K562 (cell line): ENCODE data around the gene KCNN3. TPM values are rescaled to one million over a fixed set of nuclear protein-coding genes. Genes with fewer than 3 reads are reported as not detected.

Experiments
- CREB1 ChIP-seq, 2 experiments: sonication (generic) in 1 of 2; formaldehyde crosslinking in 1 of 2; IDR thresholded peaks; 2 replicates each; pipeline versions ENCODE4 v1.6.1 to v1.8.0; 2012 to 2022; ENCODE audit warnings: inconsistent platforms in 1 of 2, mild to moderate bottlenecking in 1 of 2, missing genetic modification reagents in 1 of 2, moderate library complexity in 1 of 2
- ELF4 ChIP-seq: fragments of 450-650 bp; formaldehyde crosslinking; IDR thresholded peaks from 2 replicates; pipeline ENCODE4 v1.4.0; 2022; ENCODE audit warnings: missing genetic modification characterization
- EP300 ChIP-seq: IDR thresholded peaks from 2 replicates; pipeline ENCODE4 v1.6.1; 2012; ENCODE audit warnings: low read length, improper control_type of control experiment
- FOXM1 ChIP-seq, 2 experiments: fragments of 450-650 bp in 1 of 2; sonication (generic) in 1 of 2; formaldehyde crosslinking in 1 of 2; IDR thresholded peaks; 2 replicates each; pipeline versions ENCODE4 v1.6.1 to v1.9.0; 2017 to 2022; ENCODE audit warnings: low read depth in 2 of 2, mild to moderate bottlenecking in 2 of 2, missing genetic modification reagents in 1 of 2, moderate library complexity in 1 of 2
- KAT2B ChIP-seq: IDR thresholded peaks from one replicate; pipeline ENCODE4 v1.6.1; 2012; ENCODE audit warnings: low read depth, mild to moderate bottlenecking, control low read depth, inconsistent platforms, low read length, moderate library complexity
- KAT7 ChIP-seq: sonication (generic); formaldehyde crosslinking; IDR thresholded peaks from 2 replicates; pipeline ENCODE4 v1.8.0; 2022; ENCODE audit warnings: missing genetic modification reagents, mild to moderate bottlenecking, borderline replicate concordance
- MYNN ChIP-seq, 2 experiments: sonication (generic); formaldehyde crosslinking in 1 of 2; IDR thresholded peaks; 2 replicates each; pipeline versions ENCODE4 v1.5.0 to v1.6.1; 2016 to 2020; ENCODE audit warnings: antibody characterized with exemption in 1 of 2, missing genetic modification reagents in 1 of 2
- NCOA1 ChIP-seq: fragments of 450-650 bp; IDR thresholded peaks from 2 replicates; pipeline ENCODE4 v1.6.1; 2016; ENCODE audit warnings: low read depth
- PPARD ChIP-seq: fragments of 250-450 bp; sonication (Bioruptor Pico); IDR thresholded peaks from 2 replicates; pipeline ENCODE4 v1.8.0; 2022; ENCODE audit warnings: inconsistent platforms, mild to moderate bottlenecking, moderate library complexity
- RAD21 ChIP-seq, 2 experiments: fragments of 250-450 bp in 1 of 2; fragments of 450-650 bp in 1 of 2; sonication (Bioruptor Pico) in 1 of 2; formaldehyde crosslinking in 1 of 2; IDR thresholded peaks in 1 of 2; conservative IDR thresholded peaks in 1 of 2; 2 replicates each; pipeline versions ENCODE4 v1.4.0 to v1.8.0; 2020 to 2022; ENCODE audit warnings: mild to moderate bottlenecking in 2 of 2, moderate library complexity in 1 of 2
- RBM34 ChIP-seq: fragments of 200-400 bp; formaldehyde crosslinking; IDR thresholded peaks from 2 replicates; pipeline ENCODE4 v1.6.1; 2018; ENCODE audit warnings: low read length, borderline replicate concordance; ENCODE audit not compliant: insufficient read depth
- RCOR1 ChIP-seq, 2 experiments: IDR thresholded peaks; 2 replicates each; pipeline ENCODE4 v1.6.1; 2012; ENCODE audit warnings: low read depth in 2 of 2, low read length in 2 of 2, borderline replicate concordance in 1 of 2, improper control_type of control experiment in 1 of 2
- SMAD2 ChIP-seq: fragments of 150-350 bp; IDR thresholded peaks from 2 replicates; pipeline ENCODE4 v1.6.1; 2014; ENCODE audit warnings: low read depth, mild to moderate bottlenecking, low read length
- SREBF1 ChIP-seq: fragments of 150-350 bp; IDR thresholded peaks from 2 replicates; pipeline ENCODE4 v1.6.1; 2014; ENCODE audit warnings: antibody characterized with exemption, low read depth, low read length, borderline replicate concordance
- TAL1 ChIP-seq: fragments of 450-650 bp; IDR thresholded peaks from 2 replicates; pipeline ENCODE4 v1.6.1; 2016; ENCODE audit warnings: mild to moderate bottlenecking
- TOE1 ChIP-seq, 2 experiments: fragments of 450-650 bp in 1 of 2; sonication (generic) in 1 of 2; formaldehyde crosslinking in 1 of 2; IDR thresholded peaks; 2 replicates each; pipeline versions ENCODE4 v1.7.1 to v1.8.0; 2016 to 2022; ENCODE audit warnings: borderline replicate concordance in 2 of 2, mild to moderate bottlenecking in 2 of 2, antibody characterized with exemption in 1 of 2, inconsistent platforms in 1 of 2, low read depth in 1 of 2, missing genetic modification reagents in 1 of 2, moderate library complexity in 1 of 2
- XRCC5 ChIP-seq: fragments of 200-400 bp; formaldehyde crosslinking; IDR thresholded peaks from 2 replicates; pipeline ENCODE4 v1.6.1; 2017; ENCODE audit warnings: low read depth, mild to moderate bottlenecking, low read length
- ZNF75A ChIP-seq: fragments of 450-650 bp; formaldehyde crosslinking; IDR thresholded peaks from 2 replicates; pipeline ENCODE4 v1.4.0; 2020; ENCODE audit warnings: mild to moderate bottlenecking
- polyA plus RNA-seq, 8 experiments: library from polyadenylated mRNA; depleted of rRNA in 4 of 8; stranded (reverse) in 5 of 8; unstranded in 3 of 8; fragments of >200 nt; fragmentation: Nextera tagmentation in 2 of 8; fragmentation: Illumina TruSeq in 1 of 8; extraction: Ambion mirVana in 2 of 8; extraction: Trizol in 1 of 8; gene quantifications; 2 replicates each; pipeline versions ENCODE4 v1.2.1 to v1.2.3, GENCODE V29; 2011 to 2014; ENCODE audit warnings: inconsistent platforms in 1 of 8, missing spikeins in 1 of 8
- total RNA-seq, 7 experiments: library from RNA; depleted of rRNA in 6 of 7; stranded (reverse); fragments of >200 nt in 6 of 7; fragmentation: Illumina TruSeq in 2 of 7; extraction: Trizol in 2 of 7; gene quantifications; 2 replicates each; pipeline versions ENCODE4 v1.2.1 to v1.2.3, GENCODE V29; 2011 to 2021; ENCODE audit warnings: low replicate concordance in 1 of 7
- TF ChIP-seq, protein P1 (sequence below): fragments of 250-450 bp; sonication (Bioruptor Pico); IDR thresholded peaks from 2 replicates; pipeline ENCODE4 v1.4.0; 2020; ENCODE audit warnings: mild to moderate bottlenecking, moderate library complexity
- TF ChIP-seq, protein P2 (sequence below): sonication (generic); formaldehyde crosslinking; IDR thresholded peaks from 2 replicates; pipeline ENCODE4 v1.8.1; 2023; ENCODE audit warnings: mild to moderate bottlenecking, missing genetic modification reagents
- TF ChIP-seq, protein P3 (sequence below): sonication (generic); IDR thresholded peaks from 2 replicates; pipeline ENCODE4 v1.6.1; 2016

KCNN3 gene
- total and polyA plus RNA-seq, 9 of the 15 experiments (the other 6 are each of a cell fraction or from before 2014, with no cell fraction given) = 0.02 to 0.03 TPM; not detected in 7

GRCh38 chr1:154886281-154887015 is 16.4 kb upstream of the KCNN3 start (continued):
- peak in 1 of 2 experiments; percentile 32; a peak in 1 of 4 replicates for TF ChIP-seq RAD21 (CRISPR knock-in tag; conservative IDR thresholded peaks at IDR 0.05 in 1 of 2, IDR thresholded peaks at IDR 0.05 in 1 of 2)
- TF ChIP-seq ELF4 (CRISPR knock-in tag) = no peak
- TF ChIP-seq TOE1 (IDR thresholded peaks at IDR 0.05; ENCODE audit: borderline replicate concordance) = no peak
- no peak for TF ChIP-seq TOE1 (CRISPR knock-in tag; IDR thresholded peaks at IDR 0.05; ENCODE audit: borderline replicate concordance, low read depth)
- no peak for TF ChIP-seq MYNN (IDR thresholded peaks at IDR 0.05)
- TF ChIP-seq MYNN (CRISPR knock-in tag; IDR thresholded peaks at IDR 0.05) = no peak
- no peak for TF ChIP-seq SREBF1
- no peak for TF ChIP-seq KAT2B
- no peak for TF ChIP-seq KAT7 (CRISPR knock-in tag)
- TF ChIP-seq CREB1 (IDR thresholded peaks at IDR 0.05) = no peak
- TF ChIP-seq CREB1 (CRISPR knock-in tag; IDR thresholded peaks at IDR 0.05) = no peak
- TF ChIP-seq SMAD2 = no peak
- peak; percentile 65 for TF ChIP-seq TAL1
- TF ChIP-seq, protein P1, sequence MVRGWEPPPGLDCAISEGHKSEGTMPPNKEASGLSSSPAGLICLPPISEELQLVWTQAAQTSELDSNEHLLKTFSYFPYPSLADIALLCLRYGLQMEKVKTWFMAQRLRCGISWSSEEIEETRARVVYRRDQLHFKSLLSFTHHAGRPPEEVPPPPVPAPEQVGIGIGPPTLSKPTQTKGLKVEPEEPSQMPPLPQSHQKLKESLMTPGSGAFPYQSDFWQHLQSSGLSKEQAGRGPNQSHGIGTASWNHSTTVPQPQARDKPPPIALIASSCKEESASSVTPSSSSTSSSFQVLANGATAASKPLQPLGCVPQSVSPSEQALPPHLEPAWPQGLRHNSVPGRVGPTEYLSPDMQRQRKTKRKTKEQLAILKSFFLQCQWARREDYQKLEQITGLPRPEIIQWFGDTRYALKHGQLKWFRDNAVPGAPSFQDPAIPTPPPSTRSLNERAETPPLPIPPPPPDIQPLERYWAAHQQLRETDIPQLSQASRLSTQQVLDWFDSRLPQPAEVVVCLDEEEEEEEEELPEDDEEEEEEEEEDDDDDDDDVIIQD = no peak
- no peak for TF ChIP-seq ZNF75A (CRISPR knock-in tag)
- peak; percentile 53; the same call in 1 of the 2 replicates for TF ChIP-seq FOXM1 (IDR thresholded peaks at IDR 0.05; ENCODE audit: low read depth)
- TF ChIP-seq FOXM1 (CRISPR knock-in tag; IDR thresholded peaks at IDR 0.05; ENCODE audit: low read depth) = no peak
- TF ChIP-seq RBM34 = no peak
- TF ChIP-seq RCOR1 (IDR thresholded peaks at IDR 0.05; ENCODE audit: borderline replicate concordance in 1 of 2, low read depth in 2 of 2, low read length in 2 of 2) = peak in 1 of 2 experiments; percentile 80; a peak in 1 of 4 replicates
- no peak for TF ChIP-seq XRCC5
- TF ChIP-seq PPARD (CRISPR knock-in tag) = no peak
- TF ChIP-seq, protein P2, sequence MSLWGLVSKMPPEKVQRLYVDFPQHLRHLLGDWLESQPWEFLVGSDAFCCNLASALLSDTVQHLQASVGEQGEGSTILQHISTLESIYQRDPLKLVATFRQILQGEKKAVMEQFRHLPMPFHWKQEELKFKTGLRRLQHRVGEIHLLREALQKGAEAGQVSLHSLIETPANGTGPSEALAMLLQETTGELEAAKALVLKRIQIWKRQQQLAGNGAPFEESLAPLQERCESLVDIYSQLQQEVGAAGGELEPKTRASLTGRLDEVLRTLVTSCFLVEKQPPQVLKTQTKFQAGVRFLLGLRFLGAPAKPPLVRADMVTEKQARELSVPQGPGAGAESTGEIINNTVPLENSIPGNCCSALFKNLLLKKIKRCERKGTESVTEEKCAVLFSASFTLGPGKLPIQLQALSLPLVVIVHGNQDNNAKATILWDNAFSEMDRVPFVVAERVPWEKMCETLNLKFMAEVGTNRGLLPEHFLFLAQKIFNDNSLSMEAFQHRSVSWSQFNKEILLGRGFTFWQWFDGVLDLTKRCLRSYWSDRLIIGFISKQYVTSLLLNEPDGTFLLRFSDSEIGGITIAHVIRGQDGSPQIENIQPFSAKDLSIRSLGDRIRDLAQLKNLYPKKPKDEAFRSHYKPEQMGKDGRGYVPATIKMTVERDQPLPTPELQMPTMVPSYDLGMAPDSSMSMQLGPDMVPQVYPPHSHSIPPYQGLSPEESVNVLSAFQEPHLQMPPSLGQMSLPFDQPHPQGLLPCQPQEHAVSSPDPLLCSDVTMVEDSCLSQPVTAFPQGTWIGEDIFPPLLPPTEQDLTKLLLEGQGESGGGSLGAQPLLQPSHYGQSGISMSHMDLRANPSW = no peak
- no peak for TF ChIP-seq NCOA1
- TF ChIP-seq EP300 = peak; percentile 74
- TF ChIP-seq, protein P3, sequence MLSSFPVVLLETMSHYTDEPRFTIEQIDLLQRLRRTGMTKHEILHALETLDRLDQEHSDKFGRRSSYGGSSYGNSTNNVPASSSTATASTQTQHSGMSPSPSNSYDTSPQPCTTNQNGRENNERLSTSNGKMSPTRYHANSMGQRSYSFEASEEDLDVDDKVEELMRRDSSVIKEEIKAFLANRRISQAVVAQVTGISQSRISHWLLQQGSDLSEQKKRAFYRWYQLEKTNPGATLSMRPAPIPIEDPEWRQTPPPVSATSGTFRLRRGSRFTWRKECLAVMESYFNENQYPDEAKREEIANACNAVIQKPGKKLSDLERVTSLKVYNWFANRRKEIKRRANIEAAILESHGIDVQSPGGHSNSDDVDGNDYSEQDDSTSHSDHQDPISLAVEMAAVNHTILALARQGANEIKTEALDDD = no peak
